ENCODE measurements around the gene RPL35.

GRCh38 chr9:124875501-124875900, 13.7 kb upstream of the RPL35 start:
- TF ChIP-seq, protein P1, sequence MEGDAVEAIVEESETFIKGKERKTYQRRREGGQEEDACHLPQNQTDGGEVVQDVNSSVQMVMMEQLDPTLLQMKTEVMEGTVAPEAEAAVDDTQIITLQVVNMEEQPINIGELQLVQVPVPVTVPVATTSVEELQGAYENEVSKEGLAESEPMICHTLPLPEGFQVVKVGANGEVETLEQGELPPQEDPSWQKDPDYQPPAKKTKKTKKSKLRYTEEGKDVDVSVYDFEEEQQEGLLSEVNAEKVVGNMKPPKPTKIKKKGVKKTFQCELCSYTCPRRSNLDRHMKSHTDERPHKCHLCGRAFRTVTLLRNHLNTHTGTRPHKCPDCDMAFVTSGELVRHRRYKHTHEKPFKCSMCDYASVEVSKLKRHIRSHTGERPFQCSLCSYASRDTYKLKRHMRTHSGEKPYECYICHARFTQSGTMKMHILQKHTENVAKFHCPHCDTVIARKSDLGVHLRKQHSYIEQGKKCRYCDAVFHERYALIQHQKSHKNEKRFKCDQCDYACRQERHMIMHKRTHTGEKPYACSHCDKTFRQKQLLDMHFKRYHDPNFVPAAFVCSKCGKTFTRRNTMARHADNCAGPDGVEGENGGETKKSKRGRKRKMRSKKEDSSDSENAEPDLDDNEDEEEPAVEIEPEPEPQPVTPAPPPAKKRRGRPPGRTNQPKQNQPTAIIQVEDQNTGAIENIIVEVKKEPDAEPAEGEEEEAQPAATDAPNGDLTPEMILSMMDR (IDR thresholded peaks at IDR 0.05) = no peak
- TF ChIP-seq POLR2A (IDR thresholded peaks at IDR 0.05) = no peak

Measured in vagina (tissue), 2 donors.